ENCODE results near the gene UBE2N. TPM values are rescaled to one million over a fixed set of nuclear protein-coding genes. Genes with fewer than 3 reads are reported as not detected.

The UBE2N gene
- total and polyA plus RNA-seq, 2 donors (not counting 3 experiments of a cell fraction or from before 2014, with no cell fraction given): 59.2 to 125 TPM

DNA sequence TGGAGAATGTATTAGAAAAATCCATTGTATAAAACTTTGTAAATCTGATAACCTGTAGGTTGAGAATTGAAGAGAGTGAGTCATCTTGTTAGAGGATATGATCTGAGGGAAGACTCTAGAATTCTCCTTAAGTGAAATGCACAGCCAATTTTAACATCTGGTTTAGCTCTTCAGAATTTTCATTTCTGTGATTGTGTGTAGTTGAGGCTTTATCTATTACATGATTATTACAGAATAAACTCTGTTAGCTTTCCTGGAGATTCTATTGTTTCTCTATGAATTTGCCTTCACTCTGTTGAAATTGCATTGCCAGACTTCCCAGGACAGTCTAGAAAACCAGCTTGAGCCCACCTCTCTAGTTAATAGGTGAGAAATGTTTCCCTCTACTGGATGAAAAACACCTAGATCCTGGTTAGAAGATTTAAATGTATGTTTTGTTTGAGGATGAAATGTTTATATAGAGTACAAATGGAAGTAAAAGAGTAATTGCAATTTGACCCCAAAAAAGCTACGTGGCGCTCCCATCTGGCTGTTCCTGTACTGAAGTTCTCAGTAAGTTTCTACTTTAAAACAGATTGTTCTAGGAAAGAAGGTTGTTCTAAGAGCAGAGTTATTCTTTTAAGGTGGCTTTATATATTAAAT is 61.1 kb downstream of the UBE2N start:
- ChIA-PET POLR2A (interaction anchor here (0.5 kb wide), 1 partner anchor 180 kb away, joined by 3 read pairs; no protein-coding TSS in a partner anchor), CTCF (interaction anchor here (0.7 to 6.8 kb wide), 21 partner anchors 16 to 721 kb away, joined by 3 to 87 read pairs (median 3); partner anchors contain the start of gene UBE2N)
- H3K27ac ChIP-seq (ENCODE audit: insufficient read depth, low read depth, low read length): peak overlapping the region; percentile 79
- peaks cover 7 to 9% of the 10 kb centered on the region in 2 experiments for H3K36me3 ChIP-seq (ENCODE audit: control insufficient read depth in 2 of 2, extremely low read depth in 1 of 2, insufficient read depth in 2 of 2, low read length in 2 of 2)
- peaks cover 31% of the 10 kb centered on the region for H3K4me1 ChIP-seq (ENCODE audit: control insufficient read depth, extremely low read depth, insufficient read depth, low read length)
- no peak overlapping the region for H2AFZ ChIP-seq (ENCODE audit: low read depth, low read length)
- H3K9ac ChIP-seq (replicated peaks; ENCODE audit: extremely low read depth, insufficient read depth, low read length): peak overlapping the region; percentile 96
- peaks cover 75% of the 10 kb centered on the region for H3K79me2 ChIP-seq (ENCODE audit: control insufficient read depth, insufficient read depth, low read length)
- H3K4me2 ChIP-seq (ENCODE audit: insufficient read depth, low read length): peak overlapping the region; percentile 91
- peak overlapping the region; percentile 71 to 99 (median 95) for H3K4me3 ChIP-seq (replicated peaks in 1 of 3; ENCODE audit: insufficient read depth in 1 of 3, low read depth in 1 of 3, low read length in 3 of 3)
- no peaks in the 10 kb centered on the region for H3K27me3 ChIP-seq (ENCODE audit: control insufficient read depth in 2 of 2, insufficient read depth in 2 of 2, low read length in 2 of 2)
- H4K20me1 ChIP-seq (replicated peaks; ENCODE audit: control insufficient read depth, extremely low read depth, insufficient read depth, low read length): peaks cover 13% of the 10 kb centered on the region
- FAIRE-seq (no peak), DNase-seq (ENCODE audit: low read depth, low spot score) (peak; percentile 73)
- no peak for TF ChIP-seq POLR2AphosphoS5 (IDR thresholded peaks at IDR 0.05; ENCODE audit: insufficient read depth, low read depth, low read length)
- TF ChIP-seq EZH2 (IDR thresholded peaks at IDR 0.05; ENCODE audit: borderline replicate concordance, low read depth, low read length, severe bottlenecking): no peak
- peak; percentile 34 for TF ChIP-seq GATA2 (IDR thresholded peaks at IDR 0.05; ENCODE audit: insufficient read depth, insufficient read length, low read depth, low read length)
- TF ChIP-seq, protein P1, sequence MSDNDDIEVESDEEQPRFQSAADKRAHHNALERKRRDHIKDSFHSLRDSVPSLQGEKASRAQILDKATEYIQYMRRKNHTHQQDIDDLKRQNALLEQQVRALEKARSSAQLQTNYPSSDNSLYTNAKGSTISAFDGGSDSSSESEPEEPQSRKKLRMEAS (IDR thresholded peaks at IDR 0.05; ENCODE audit: insufficient read depth, insufficient read length): no peak
- peak; percentile 78 for TF ChIP-seq FOS (IDR thresholded peaks at IDR 0.05; ENCODE audit: borderline replicate concordance, insufficient read depth, low read length)
- TF ChIP-seq JUN (IDR thresholded peaks at IDR 0.05; ENCODE audit: borderline replicate concordance, insufficient read depth, insufficient read length, low read depth): peak; percentile 73
- TF ChIP-seq POLR2A (IDR thresholded peaks at IDR 0.05; ENCODE audit: low read depth, low read length): peak; percentile 53
- H3K9me3 ChIP-seq (replicated peaks; ENCODE audit: control insufficient read depth, insufficient read depth, low read length): no peaks in the 10 kb centered on the region
- dilution Hi-C loops (cut with MboI; ENCODE audit: extremely low pct_ligation_motif_present, low sequenced_read_pairs) (loop anchor here (25.0 kb wide), 1 partner anchor 368 kb away; no protein-coding TSS in a partner anchor), intact Hi-C loops (cut with micrococcal nuclease) (loop anchor here (1.0 kb wide), 2 partner anchors 393 to 453 kb away; no protein-coding TSS in a partner anchor)
- no peaks in the 10 kb centered on the region for H3K9me1 ChIP-seq (replicated peaks; ENCODE audit: control insufficient read depth, extremely low read depth, insufficient read depth, low read length)
- no TSS peak for BruUV-seq (replicated peaks)

Data from endothelial cell of umbilical vein (primary cell).